Stimulated activated CD8-positive, alpha-beta memory T cell treated with anti-CD3 and anti-CD28 coated beads, Interleukin-15, amount 100 ng/mL, for 48 hours (primary cell): ENCODE results near the gene MFSD2A.
"Not testable (repeated sequence)": the region's sequence is repeated elsewhere in the genome, so short reads cannot be mapped to it uniquely, and the experiment has no call there.

Experiments used
- DNase-seq, 2 donors: peaks; one replicate each; pipeline ENCODE4 v3.0.0-alpha.2; 2020; ENCODE audit warnings: low read depth in 2 of 2

The MFSD2A gene

GRCh38 chr1:40003156-40004093 is 48.5 kb downstream of the MFSD2A start:
- DNase-seq: no peak

- no peak for DNase-seq
Measured at GRCh38 chr1:40004857-40005256, 49.9 kb downstream of the MFSD2A start.

GRCh38 chr1:40007481-40008034 is 52.6 kb downstream of the MFSD2A start:
- not testable (repeated sequence) for DNase-seq

GRCh38 chr1:40011198-40011597 is 56.3 kb downstream of the MFSD2A start:
- no peak for DNase-seq

GRCh38 chr1:40014253-40014706 is 59.3 kb downstream of the MFSD2A start:
- no peak for DNase-seq

- DNase-seq: no peak
Measured at GRCh38 chr1:40014812-40015594, 60.1 kb downstream of the MFSD2A start.

- DNase-seq: no peak
Measured at GRCh38 chr1:40017951-40018575, 63.1 kb downstream of the MFSD2A start.
